Measurements from ENCODE around the gene IRF2BP1. TPM values are rescaled to one million over a fixed set of nuclear protein-coding genes. Genes with fewer than 3 reads are reported as not detected.

Gene IRF2BP1
- total and polyA plus RNA-seq, 2 of the 13 experiments (the other 11 are each of a cell fraction or from before 2014, with no cell fraction given) = 4.3 to 14.3 TPM

GRCh38 chr19:45885556-45886426, at the start of gene IRF2BP1 (continued):
- TF ChIP-seq TGIF2 (CRISPR knock-in tag; IDR thresholded peaks at IDR 0.05) (peak; percentile 68; the same call in 1 of the 2 replicates), TBL1XR1 (IDR thresholded peaks at IDR 0.05; ENCODE audit: borderline replicate concordance, low read length, partially characterized antibody) (peak; percentile 37), TEAD2 (CRISPR knock-in tag; IDR thresholded peaks at IDR 0.05) (no peak), MXD3 (CRISPR knock-in tag; IDR thresholded peaks at IDR 0.05) (0 out of 2 replicates have a peak, but pooled peaks have one; percentile 12), ZNF644 (CRISPR knock-in tag; IDR thresholded peaks at IDR 0.05; ENCODE audit: low read depth) (no peak), KLF16 (CRISPR knock-in tag; IDR thresholded peaks at IDR 0.05) (no peak), WIZ (CRISPR knock-in tag; IDR thresholded peaks at IDR 0.05) (no peak), LBX2 (CRISPR knock-in tag; IDR thresholded peaks at IDR 0.05; ENCODE audit: borderline replicate concordance) (0 out of 2 replicates have a peak, but pooled peaks have one; percentile 52), THAP11 (CRISPR knock-in tag; IDR thresholded peaks at IDR 0.05) (peak; percentile 94), ZFY (CRISPR knock-in tag; IDR thresholded peaks at IDR 0.05) (peak; percentile 90), AKNA (CRISPR knock-in tag; IDR thresholded peaks at IDR 0.05; ENCODE audit: borderline replicate concordance) (no peak), ASH2L (IDR thresholded peaks at IDR 0.05; ENCODE audit: insufficient read length, low read depth, low read length) (peak; percentile 62), STAG1 (CRISPR knock-in tag; IDR thresholded peaks at IDR 0.05) (peak; percentile 6; the same call in 1 of the 2 replicates), CREM (IDR thresholded peaks at IDR 0.05) (peak; percentile 52; the same call in 1 of the 2 replicates), CREM (CRISPR knock-in tag; IDR thresholded peaks at IDR 0.05) (no peak), HNF1A (IDR thresholded peaks at IDR 0.05; ENCODE audit: low read depth) (peak; percentile 39; the same call in 1 of the 2 replicates), HNF1A (CRISPR knock-in tag; IDR thresholded peaks at IDR 0.05; ENCODE audit: borderline replicate concordance) (0 out of 2 replicates have a peak, but pooled peaks have one; percentile 2)

Measured in HepG2 (cell line).